AML-193 (cell line): Measurements from ENCODE around the gene TMEM255B.

Experiments used
- DNase-seq, 2 experiments: peaks; one replicate each; lab custom pipeline; 2025; lab: John Stamatoyannopoulos, UW

Gene TMEM255B

GRCh38 chr13:113862191-113862930, 103.3 kb downstream of the TMEM255B start:
- no peak for DNase-seq

DNA sequence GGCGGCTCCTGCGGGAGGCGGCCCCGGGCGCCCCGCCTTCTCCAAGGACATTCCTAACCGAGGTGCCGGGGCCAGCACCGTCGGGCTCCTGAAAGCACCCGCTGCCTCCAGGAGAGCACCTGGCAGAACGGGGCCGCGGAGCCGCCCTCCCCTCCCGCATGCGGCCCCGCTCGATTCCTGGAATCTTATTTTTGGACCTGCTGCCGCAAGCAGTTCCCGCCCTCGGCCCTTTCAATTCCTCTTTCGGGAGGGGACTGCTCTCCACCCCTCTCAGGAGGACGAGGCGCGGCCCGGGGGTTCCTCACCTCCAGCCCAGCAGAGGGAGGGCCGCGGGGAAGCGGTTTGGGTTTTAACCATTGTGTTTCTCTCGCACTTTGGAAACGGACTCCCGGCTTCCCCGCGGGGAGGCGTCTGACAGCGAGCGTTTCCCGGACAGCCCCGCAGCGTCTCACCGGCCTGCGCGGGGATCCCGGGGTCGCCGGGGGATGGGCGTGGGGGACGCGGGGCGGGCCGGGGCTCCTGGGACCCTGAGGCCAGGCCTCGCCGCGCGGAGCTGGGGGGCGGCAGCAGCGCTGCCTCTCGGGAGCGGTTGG, 104.0 kb downstream of the TMEM255B start:
- no peak for DNase-seq

GRCh38 chr13:113863524-113864272, 104.7 kb downstream of the TMEM255B start, which contains the start of gene GAS6:
GAS6 (minus strand) TSS chr13:113864076; CDS start chr13:113863920, 156 bp downstream.
- DNase-seq: no peak

- DNase-seq: no peak
These were observed 105.4 kb downstream of the TMEM255B start for GRCh38 chr13:113864273-113864890.

GRCh38 chr13:113865427-113865826, 106.4 kb downstream of the TMEM255B start:
- no peak for DNase-seq
